ENCODE measurements around the gene TM9SF2. TPM values are rescaled to one million over a fixed set of nuclear protein-coding genes. Genes with fewer than 3 reads are reported as not detected.

Gene TM9SF2
- total and polyA plus RNA-seq, 2 of the 4 experiments (the other 2 are of a cell fraction) = 46.1 to 85.5 TPM

DNA sequence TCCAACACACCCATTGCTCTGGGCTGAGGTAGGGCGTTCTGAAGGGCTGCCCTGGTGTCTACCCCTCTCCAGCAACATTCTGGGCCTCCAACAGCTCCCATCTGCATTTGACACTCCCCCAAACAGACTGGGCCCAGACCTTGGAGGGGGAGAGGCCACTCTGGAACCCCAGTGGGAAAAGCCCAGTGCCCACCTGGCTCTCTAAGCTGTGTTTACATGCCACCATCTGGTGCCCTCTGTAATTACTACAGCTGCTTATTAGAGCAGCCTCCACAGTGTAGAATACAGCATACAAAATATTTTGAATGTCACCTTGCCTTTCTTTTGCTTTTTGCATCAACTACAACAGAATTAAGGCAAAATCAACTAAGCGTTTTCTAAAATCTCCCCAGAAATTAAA is 35.8 kb upstream of the TM9SF2 start:
- TF ChIP-seq MXI1 (IDR thresholded peaks at IDR 0.05; ENCODE audit: borderline replicate concordance, low read depth, low read length) (no peak), BHLHE40 (IDR thresholded peaks at IDR 0.05; ENCODE audit: low read depth, low read length) (no peak), POLR2A (IDR thresholded peaks at IDR 0.05; ENCODE audit: low read depth, low read length) (no peak), MAFK (IDR thresholded peaks at IDR 0.05; ENCODE audit: low read depth, low read length) (no peak), RFX5 (IDR thresholded peaks at IDR 0.05; ENCODE audit: low read depth, low read length) (no peak), CEBPB (IDR thresholded peaks at IDR 0.05; ENCODE audit: low read depth, low read length) (no peak)
- TF ChIP-seq, protein P1, sequence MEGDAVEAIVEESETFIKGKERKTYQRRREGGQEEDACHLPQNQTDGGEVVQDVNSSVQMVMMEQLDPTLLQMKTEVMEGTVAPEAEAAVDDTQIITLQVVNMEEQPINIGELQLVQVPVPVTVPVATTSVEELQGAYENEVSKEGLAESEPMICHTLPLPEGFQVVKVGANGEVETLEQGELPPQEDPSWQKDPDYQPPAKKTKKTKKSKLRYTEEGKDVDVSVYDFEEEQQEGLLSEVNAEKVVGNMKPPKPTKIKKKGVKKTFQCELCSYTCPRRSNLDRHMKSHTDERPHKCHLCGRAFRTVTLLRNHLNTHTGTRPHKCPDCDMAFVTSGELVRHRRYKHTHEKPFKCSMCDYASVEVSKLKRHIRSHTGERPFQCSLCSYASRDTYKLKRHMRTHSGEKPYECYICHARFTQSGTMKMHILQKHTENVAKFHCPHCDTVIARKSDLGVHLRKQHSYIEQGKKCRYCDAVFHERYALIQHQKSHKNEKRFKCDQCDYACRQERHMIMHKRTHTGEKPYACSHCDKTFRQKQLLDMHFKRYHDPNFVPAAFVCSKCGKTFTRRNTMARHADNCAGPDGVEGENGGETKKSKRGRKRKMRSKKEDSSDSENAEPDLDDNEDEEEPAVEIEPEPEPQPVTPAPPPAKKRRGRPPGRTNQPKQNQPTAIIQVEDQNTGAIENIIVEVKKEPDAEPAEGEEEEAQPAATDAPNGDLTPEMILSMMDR (conservative IDR thresholded peaks at IDR 0.05; ENCODE audit: low read depth, low read length) = no peak
- H2BK20ac ChIP-seq (ENCODE audit: low read depth, low read length) = no peak overlapping the region
- no peak overlapping the region for H2BK15ac ChIP-seq (ENCODE audit: low read depth, low read length)
- no peak overlapping the region for H3K9ac ChIP-seq (ENCODE audit: low read depth, low read length)
- H2AK9ac ChIP-seq (replicated peaks; ENCODE audit: low read depth, low read length, poor library complexity) = no peak overlapping the region
- H2AK5ac ChIP-seq (ENCODE audit: low read depth, low read length) = no peak overlapping the region
- H4K91ac ChIP-seq (ENCODE audit: insufficient read depth, low read depth, low read length) = no peak overlapping the region
- CTCF ChIA-PET = interaction anchor here (0.5 to 1.1 kb wide), 2 partner anchors 11 to 237 kb away, joined by 3 to 4 read pairs; no protein-coding TSS in a partner anchor
- intact Hi-C loops (cut with micrococcal nuclease) = no loop called here
- H2BK5ac ChIP-seq (ENCODE audit: low read depth, low read length, poor library complexity, severe bottlenecking) = no peak overlapping the region
- dilution Hi-C loops (cut with HindIII; ENCODE audit: low sequenced_read_pairs, unreplicated experiment) = no loop called here
- H3K9me1 ChIP-seq (ENCODE audit: insufficient read depth, low read length) = 0 out of 2 replicates have a peak, but pooled peaks cover 4% of the 10 kb centered on the region
- DNase-seq (no peak), ATAC-seq (ENCODE audit: low read depth) (no peak)
- in situ Hi-C loops (cut with MboI; ENCODE audit: low sequenced_read_pairs) = no loop called here
- no peak overlapping the region for H3K23ac ChIP-seq (ENCODE audit: low read depth, low read length)
- POLR2A ChIA-PET (ENCODE audit: unreplicated experiment) = no interaction called here
- no peaks in the 10 kb centered on the region for H3K9me3 ChIP-seq (ENCODE audit: control insufficient read depth, insufficient read depth, low read length)
- H4K8ac ChIP-seq (ENCODE audit: low read depth in 2 of 2, low read length in 2 of 2) = no peak overlapping the region
- H2BK120ac ChIP-seq (ENCODE audit: low read depth, low read length) = no peak overlapping the region
- no peaks in the 10 kb centered on the region for H4K20me1 ChIP-seq (ENCODE audit: insufficient read depth, low read length)
- H3K56ac ChIP-seq (ENCODE audit: extremely low read depth, insufficient read depth, low read length) = no peak overlapping the region
- no peak overlapping the region for H3K4me2 ChIP-seq (ENCODE audit: low read depth, low read length)
- no peaks in the 10 kb centered on the region for H3K36me3 ChIP-seq (ENCODE audit: control insufficient read depth, insufficient read depth, low read length)
- WGBS, 2 experiments (ENCODE audit: extremely low coverage in 2 of 2, insufficient read length in 1 of 2) = no CpG with 5 or more reads among the region's 2 CpGs
- H4K5ac ChIP-seq (ENCODE audit: low read depth, low read length) = no peak overlapping the region
- H3K18ac ChIP-seq (ENCODE audit: low read depth, low read length) = no peak overlapping the region; the same call in 1 of the 2 replicates
- no peak overlapping the region for H3K14ac ChIP-seq (replicated peaks; ENCODE audit: low read depth, low read length)
- no peak overlapping the region for H3K4ac ChIP-seq (ENCODE audit: low read depth, low read length)
- H3K4me3 ChIP-seq (ENCODE audit: insufficient read depth, low read depth, low read length) = no peak overlapping the region
- H3K27me3 ChIP-seq (ENCODE audit: control insufficient read depth, insufficient read depth, low read length) = peaks cover 6% of the 10 kb centered on the region
- BruUV-seq (replicated peaks) = no TSS peak
- no peak overlapping the region for H3K27ac ChIP-seq (ENCODE audit: insufficient read depth, low read length)
- no peaks in the 10 kb centered on the region for H3K79me1 ChIP-seq (ENCODE audit: low read depth in 1 of 2, low read length in 2 of 2)
- H3K4me1 ChIP-seq (ENCODE audit: control insufficient read depth, insufficient read depth, low read length) = peaks cover 9% of the 10 kb centered on the region
- H2AFZ ChIP-seq (replicated peaks; ENCODE audit: low read length, poor library complexity) = no peak overlapping the region
